Transverse colon (tissue), 4 donors: ENCODE results near the gene ZBTB40.

ENCODE experiments used
- CTCF ChIP-seq, 5 experiments: fragments of 200-600 bp in 3 of 5; fragments of 450-650 bp in 2 of 5; sonication (generic) in 3 of 5; IDR thresholded peaks; 1 replicate in 2 of 5; 2 replicates in 3 of 5; pipeline ENCODE4 v1.5.1; 2016 to 2017; ENCODE audit warnings: antibody characterized with exemption in 5 of 5, inconsistent platforms in 3 of 5, mild to moderate bottlenecking in 2 of 5, moderate library complexity in 1 of 5
- EP300 ChIP-seq: sonication (generic); formaldehyde crosslinking; IDR thresholded peaks from one replicate; pipeline ENCODE4 v1.6.1; 2017; ENCODE audit warnings: antibody characterized with exemption, low read depth
- POLR2A ChIP-seq: fragments of 450-650 bp; IDR thresholded peaks from one replicate; pipeline ENCODE4 v1.6.1; 2016; ENCODE audit warnings: antibody characterized with exemption, mild to moderate bottlenecking, moderate library complexity
- POLR2AphosphoS5 ChIP-seq, 3 donors: sonication (generic); formaldehyde crosslinking; IDR thresholded peaks; one replicate each; pipeline ENCODE4 v1.6.1; 2016; ENCODE audit warnings: antibody characterized with exemption in 3 of 3

DNA sequence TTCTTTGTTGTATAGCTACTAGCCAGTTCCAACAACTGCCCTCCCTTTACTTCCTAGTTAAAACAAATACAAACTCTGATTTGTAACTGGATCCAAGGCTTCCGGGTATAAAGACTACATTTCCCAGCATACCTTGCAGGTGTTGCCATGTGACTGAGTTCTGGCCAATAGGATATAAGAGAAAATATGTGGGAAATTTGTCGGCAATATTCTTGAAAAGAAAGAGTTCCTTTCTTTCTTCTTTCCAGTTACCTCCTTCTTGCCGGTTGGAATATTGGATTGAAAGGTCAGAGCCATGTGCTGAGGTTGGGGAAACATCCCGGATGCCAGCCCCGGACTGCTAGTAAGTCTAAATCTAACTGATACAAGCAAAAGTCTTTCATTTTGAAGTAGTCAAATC is 23.0 kb upstream of the ZBTB40 start:
- TF ChIP-seq CTCF (IDR thresholded peaks at IDR 0.05): no peak
- TF ChIP-seq POLR2A: no peak
- TF ChIP-seq POLR2AphosphoS5 (IDR thresholded peaks at IDR 0.05): no peak
- no peak for TF ChIP-seq EP300
